Right lobe of liver (tissue), 6 donors: Measurements from ENCODE around the gene ZNF777. TPM values are rescaled to one million over a fixed set of nuclear protein-coding genes. Genes with fewer than 3 reads are reported as not detected.

Experiments
- ATAC-seq, 4 donors: fragments of 200-7000 bp; cut with Tn5 transposase; one replicate each; pipeline ENCODE4 v1.9.1; 2020; ENCODE audit warnings: mild to moderate bottlenecking in 4 of 4, moderate library complexity in 4 of 4
- DNase-seq, 3 donors: peaks; one replicate each; pipeline ENCODE4 v3.0.0-alpha.2; 2020
- H3K27ac ChIP-seq, 3 donors: fragments of 200-600 bp; one replicate each; pipeline ENCODE4 v1.8.0; 2022
- H3K27me3 ChIP-seq, 2 donors: fragments of 200-600 bp; one replicate each; pipeline ENCODE4 v1.8.0; 2022
- H3K36me3 ChIP-seq, 4 donors: fragments of 200-600 bp; sonication (generic) in 1 of 4; one replicate each; pipeline versions ENCODE4 v1.5.1 to v1.8.0; 2017 to 2022; ENCODE audit warnings: control low read depth in 1 of 4
- H3K4me1 ChIP-seq, 4 donors: fragments of 200-600 bp; sonication (generic) in 1 of 4; one replicate each; pipeline versions ENCODE4 v1.5.1 to v1.8.0; 2017 to 2022; ENCODE audit warnings: control low read depth in 1 of 4
- H3K4me3 ChIP-seq, 3 donors: fragments of 200-600 bp; one replicate each; pipeline ENCODE4 v1.8.0; 2022
- H3K9me3 ChIP-seq, 4 donors: fragments of 200-600 bp; sonication (generic) in 1 of 4; one replicate each; pipeline versions ENCODE4 v1.5.1 to v1.8.0; 2017 to 2022; ENCODE audit warnings: control low read depth in 1 of 4
- POLR2A ChIP-seq: fragments of 450-650 bp; IDR thresholded peaks from one replicate; pipeline ENCODE4 v1.6.1; 2017; ENCODE audit warnings: antibody characterized with exemption, mild to moderate bottlenecking
- WGBS: methylation state at CpG from one replicate; pipeline ENCODE4 v1.1.6; 2018; ENCODE audit warnings: low coverage, low lambda C conversion rate; ENCODE audit not compliant: insufficient coverage; ENCODE audit errors: missing lambda C conversion rate; 5-methylcytosine and 5-hydroxymethylcytosine counted together
- intact Hi-C, 2 donors: fragments of 100-400 bp; cut with DNase I; formaldehyde crosslinking; loops; one replicate each; pipeline versions ENCODE4 v1.11.2 to v1.14.1; 2022
- total RNA-seq, 6 experiments: library from RNA; depleted of rRNA in 2 of 6; stranded (reverse); fragments of >200 nt in 2 of 6; fragmentation: NEBNext Ultra II Directional in 3 of 6; extraction: Animal tissue kit (Norgen Biotek cat#: 25700) in 3 of 6; gene quantifications; one replicate each; pipeline versions ENCODE4 v1.1.0 to v1.2.4, GENCODE V29; 2016 to 2023
- TF ChIP-seq, protein P1 (sequence below), 4 donors: fragments of 200-600 bp in 3 of 4; fragments of 450-650 bp in 1 of 4; IDR thresholded peaks; one replicate each; pipeline versions ENCODE4 v1.5.1 to v1.8.0; 2016 to 2022; ENCODE audit warnings: antibody characterized with exemption in 4 of 4, mild to moderate bottlenecking in 2 of 4
- donor health status: DM: no; HTN: yes; CAD: no.
- donor health status: DM: no; HTN: no; CAD: no.
- donor health status: DM: no; HTN: no; CAD: no.
- donor health status: DM: no; HTN: yes; CAD: no.
- donor health status: DM: no; HTN: yes; CAD: no.

The ZNF777 gene
- total RNA-seq, 6 experiments from 2014 or later: 5.3 to 7.0 (median 5.4) TPM

DNA sequence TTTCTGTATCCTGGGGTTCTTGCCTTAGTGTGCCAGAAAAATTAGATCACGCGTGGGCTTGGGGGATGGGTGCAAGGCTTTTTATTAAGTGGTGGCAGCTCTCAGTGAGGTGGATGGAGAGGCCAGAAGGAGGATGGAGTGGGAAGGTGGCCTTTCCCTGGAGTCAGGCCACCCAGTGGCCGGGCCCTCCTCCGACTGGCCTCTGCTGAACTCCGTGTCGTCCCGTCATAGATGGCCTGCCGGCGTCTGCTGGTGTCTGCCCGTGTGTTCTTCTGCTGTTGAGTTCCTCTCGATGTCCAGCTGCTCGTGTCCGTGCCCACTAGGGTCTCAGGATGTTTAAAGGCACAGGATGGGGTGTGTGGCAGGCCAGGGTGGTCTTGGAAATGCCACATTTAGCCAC lies 40.8 kb upstream of the ZNF777 start:
- Histone ChIP-seq H3K9me3 (peaks cover 0 to 5% (median 0%) of the 10 kb centered on the region in 4 donors), H3K4me3 (no peak overlapping the region), H3K36me3 (no peaks in the 10 kb centered on the region), H3K27ac (no peak overlapping the region), H3K27me3 (no peaks in the 10 kb centered on the region), H3K4me1 (peaks cover 0 to 3% (median 0%) of the 10 kb centered on the region in 4 donors)
- ATAC-seq: no peak
- TF ChIP-seq POLR2A: no peak
- TF ChIP-seq, protein P1, sequence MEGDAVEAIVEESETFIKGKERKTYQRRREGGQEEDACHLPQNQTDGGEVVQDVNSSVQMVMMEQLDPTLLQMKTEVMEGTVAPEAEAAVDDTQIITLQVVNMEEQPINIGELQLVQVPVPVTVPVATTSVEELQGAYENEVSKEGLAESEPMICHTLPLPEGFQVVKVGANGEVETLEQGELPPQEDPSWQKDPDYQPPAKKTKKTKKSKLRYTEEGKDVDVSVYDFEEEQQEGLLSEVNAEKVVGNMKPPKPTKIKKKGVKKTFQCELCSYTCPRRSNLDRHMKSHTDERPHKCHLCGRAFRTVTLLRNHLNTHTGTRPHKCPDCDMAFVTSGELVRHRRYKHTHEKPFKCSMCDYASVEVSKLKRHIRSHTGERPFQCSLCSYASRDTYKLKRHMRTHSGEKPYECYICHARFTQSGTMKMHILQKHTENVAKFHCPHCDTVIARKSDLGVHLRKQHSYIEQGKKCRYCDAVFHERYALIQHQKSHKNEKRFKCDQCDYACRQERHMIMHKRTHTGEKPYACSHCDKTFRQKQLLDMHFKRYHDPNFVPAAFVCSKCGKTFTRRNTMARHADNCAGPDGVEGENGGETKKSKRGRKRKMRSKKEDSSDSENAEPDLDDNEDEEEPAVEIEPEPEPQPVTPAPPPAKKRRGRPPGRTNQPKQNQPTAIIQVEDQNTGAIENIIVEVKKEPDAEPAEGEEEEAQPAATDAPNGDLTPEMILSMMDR (IDR thresholded peaks at IDR 0.05): no peak
- intact Hi-C loops: no loop called here
- no peak for DNase-seq
- 100% methylated on average over 1 of the region's 13 CpGs for WGBS

DNA sequence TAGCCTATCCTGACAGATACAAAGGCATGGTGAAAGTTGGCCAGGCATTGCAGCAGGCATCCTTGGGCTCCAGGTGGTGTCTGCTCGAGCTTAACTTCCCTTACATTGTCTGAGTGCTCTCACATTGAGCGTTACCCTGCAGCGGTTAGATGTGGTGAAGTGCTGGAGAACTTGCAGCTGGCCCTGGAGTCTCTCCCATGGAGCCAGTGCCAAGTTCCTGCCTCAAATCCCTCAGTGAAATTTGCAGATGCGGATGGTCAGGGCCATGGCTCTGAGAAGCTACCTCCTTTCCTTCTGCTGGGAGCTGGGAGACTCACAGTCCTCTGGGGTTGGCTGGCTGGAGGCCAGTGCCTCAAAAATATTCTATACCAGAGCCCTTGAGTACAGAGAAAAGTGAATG lies 40.0 kb upstream of the ZNF777 start:
- WGBS: no CpG with 5 or more reads among the region's 4 CpGs
- no peak for DNase-seq
- no peak overlapping the region for H3K27ac ChIP-seq
- H3K4me3 ChIP-seq: no peak overlapping the region
- no peak for TF ChIP-seq POLR2A
- TF ChIP-seq, protein P1 (IDR thresholded peaks at IDR 0.05): no peak
- peaks cover 0 to 5% (median 0%) of the 10 kb centered on the region in 4 donors for H3K9me3 ChIP-seq
- H3K27me3 ChIP-seq: no peaks in the 10 kb centered on the region
- ATAC-seq: no peak
- peaks cover 0 to 5% (median 2%) of the 10 kb centered on the region in 4 donors for H3K4me1 ChIP-seq
- intact Hi-C loops: no loop called here
- H3K36me3 ChIP-seq: no peaks in the 10 kb centered on the region

DNA sequence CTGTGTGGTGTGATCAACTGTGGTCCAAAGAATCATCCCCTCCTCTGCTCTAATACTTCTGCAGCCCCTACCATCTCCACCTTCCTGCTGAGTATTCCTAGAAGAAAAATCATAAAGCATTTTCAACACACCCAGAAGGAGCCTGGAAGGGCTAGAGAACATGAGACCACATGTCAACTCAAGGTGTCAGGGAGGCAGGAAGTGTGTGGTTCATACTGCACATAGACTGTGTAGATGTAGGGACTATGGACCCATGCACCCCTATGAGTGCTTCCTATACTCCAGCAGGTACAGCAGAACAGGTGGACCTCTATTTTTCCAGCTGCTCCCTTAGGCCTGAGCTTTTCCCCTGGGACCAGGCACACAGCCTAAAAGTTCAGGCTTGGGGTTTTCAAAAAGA lies 39.3 kb upstream of the ZNF777 start:
- ATAC-seq: no peak
- no peaks in the 10 kb centered on the region for H3K9me3 ChIP-seq
- no peaks in the 10 kb centered on the region for H3K36me3 ChIP-seq
- DNase-seq: no peak
- no peak overlapping the region for H3K27ac ChIP-seq
- intact Hi-C loops: no loop called here
- no peak overlapping the region for H3K4me3 ChIP-seq
- H3K27me3 ChIP-seq: no peaks in the 10 kb centered on the region
- TF ChIP-seq POLR2A: no peak
- TF ChIP-seq, protein P1 (IDR thresholded peaks at IDR 0.05): no peak
- H3K4me1 ChIP-seq: peaks cover 0 to 12% (median 7%) of the 10 kb centered on the region in 4 donors

DNA sequence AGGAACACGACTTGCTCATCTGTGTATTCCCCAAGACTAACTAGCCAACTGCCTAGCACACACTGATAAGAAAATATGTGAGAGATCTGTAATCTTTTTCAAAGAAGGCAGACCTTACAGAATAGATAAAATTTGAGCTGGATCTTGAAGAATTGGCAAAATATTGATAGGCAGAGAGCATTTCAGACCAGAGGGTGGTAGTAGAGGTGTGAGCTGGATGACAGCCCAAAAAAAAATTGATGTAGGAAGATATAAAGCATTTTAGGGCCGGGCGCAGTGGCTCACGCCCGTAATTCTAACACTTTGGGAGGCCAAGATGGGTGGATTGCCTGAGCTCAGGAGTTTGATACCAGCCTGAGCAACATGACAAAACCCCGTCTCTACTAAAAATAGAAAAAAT lies 37.9 kb upstream of the ZNF777 start:
- ATAC-seq: no peak
- Histone ChIP-seq H3K4me3 (no peak overlapping the region), H3K9me3 (no peaks in the 10 kb centered on the region), H3K27ac (no peak overlapping the region), H3K36me3 (peaks cover 0 to 3% (median under 1%) of the 10 kb centered on the region in 4 donors), H3K27me3 (no peaks in the 10 kb centered on the region), H3K4me1 (peaks cover 0 to 23% (median 10%) of the 10 kb centered on the region in 4 donors)
- no peak for DNase-seq
- 90% methylated on average over 5 of the region's 6 CpGs for WGBS
- TF ChIP-seq, protein P1 (IDR thresholded peaks at IDR 0.05): no peak
- TF ChIP-seq POLR2A: no peak
- intact Hi-C loops: no loop called here
